HepG2 (cell line): ENCODE data around the gene RAD50. TPM values are rescaled to one million over a fixed set of nuclear protein-coding genes. Genes with fewer than 3 reads are reported as not detected.

ENCODE experiments used
- ATAC-seq: fragments of 200-7000 bp; cut with Tn5 transposase; 3 replicates; pipeline ENCODE4 v1.9.1; 2020; ENCODE audit warnings: mild to moderate bottlenecking, moderate library complexity
- BruUV-seq: library from RNA; stranded (reverse); fragments of 400-500 nt; replicated peaks from 2 replicates; lab custom pipeline; 2021; lab: Mats Ljungman, UMichigan
- CTCF ChIA-PET: fragments of 300-600 bp; formaldehyde crosslinking; extraction: SDS; loops from one replicate; lab custom pipeline; 2021; ENCODE audit warnings: low total read pairs, inconsistent platforms, low intra/inter-chr PET ratio; lab: Yijun Ruan, JAX
- POLR2A ChIA-PET: fragments of 350-600 bp; sonication (Branson Sonifier 250); formaldehyde crosslinking; loops from one replicate; lab custom pipeline; 2020; ENCODE audit warnings: antibody characterized with exemption, inconsistent platforms; lab: Yijun Ruan, JAX
- DNase-seq: peaks from one replicate; pipeline ENCODE4 v3.0.0-alpha.2; 2015; ENCODE audit warnings: low spot score
- FAIRE-seq: peaks from 3 replicates; lab custom pipeline; 2011; peaks lifted over from hg19 to GRCh38; lab: Jason Lieb, UNC
- H2AFZ ChIP-seq: one replicate; pipeline ENCODE4 v1.6.1; 2011; ENCODE audit warnings: low read length, inconsistent platforms
- H3K27ac ChIP-seq: fragments of 300-600 bp; 3 replicates; pipeline ENCODE4 v1.8.0; 2011; ENCODE audit warnings: mixed run types, mild to moderate bottlenecking, mixed read lengths, low read length, inconsistent platforms; ENCODE audit not compliant: insufficient read depth; ENCODE audit errors: extremely low read length
- H3K27me3 ChIP-seq, 2 experiments: fragments of 200-600 bp in 1 of 2; 2 replicates in 1 of 2; 3 replicates in 1 of 2; pipeline versions ENCODE4 v1.6.0 to v1.8.0; 2011; ENCODE audit warnings: low read length in 2 of 2, mild to moderate bottlenecking in 2 of 2, moderate library complexity in 2 of 2, inconsistent platforms in 1 of 2; ENCODE audit not compliant: insufficient read depth in 2 of 2, control insufficient read depth in 1 of 2
- H3K36me3 ChIP-seq, 2 experiments: fragments of 200-600 bp in 1 of 2; replicated peaks in 1 of 2; 2 replicates in 1 of 2; 3 replicates in 1 of 2; pipeline versions ENCODE4 v1.5.1 to v1.8.0; 2011; ENCODE audit warnings: low read length in 2 of 2, inconsistent platforms in 1 of 2; ENCODE audit not compliant: insufficient read depth in 2 of 2, control insufficient read depth in 1 of 2
- H3K4me1 ChIP-seq: 2 replicates; pipeline ENCODE4 v1.5.1; 2012; ENCODE audit warnings: low read length, inconsistent platforms; ENCODE audit not compliant: insufficient read depth
- H3K4me2 ChIP-seq: 2 replicates; pipeline ENCODE4 v1.6.0; 2011; ENCODE audit warnings: low read depth, low read length, inconsistent platforms
- H3K4me3 ChIP-seq, 3 experiments: fragments of 200-600 bp in 1 of 3; sonication (generic), shearing (Covaris generic) in 1 of 3; replicated peaks in 1 of 3; 2 replicates each; pipeline ENCODE4 v1.5.1; 2011 to 2016; ENCODE audit warnings: low read length in 3 of 3, inconsistent platforms in 2 of 3, low read depth in 2 of 3, mild to moderate bottlenecking in 2 of 3, control low read depth in 1 of 3, mixed read lengths in 1 of 3; ENCODE audit not compliant: insufficient read depth in 1 of 3
- H3K79me2 ChIP-seq: one replicate; pipeline ENCODE4 v1.6.1; 2011; ENCODE audit warnings: low read length, inconsistent platforms; ENCODE audit not compliant: insufficient read depth
- H3K9ac ChIP-seq: 2 replicates; pipeline ENCODE4 v1.6.0; 2011; ENCODE audit warnings: mild to moderate bottlenecking, low read depth, low read length, inconsistent platforms; ENCODE audit not compliant: insufficient read depth
- H3K9me3 ChIP-seq: 2 replicates; pipeline ENCODE4 v1.5.1; 2012; ENCODE audit warnings: mild to moderate bottlenecking, low read length
- H4K20me1 ChIP-seq: 2 replicates; pipeline ENCODE4 v1.6.0; 2011; ENCODE audit warnings: inconsistent platforms, mild to moderate bottlenecking, low read length, moderate library complexity; ENCODE audit not compliant: insufficient read depth
- HOMEZ ChIP-seq: IDR thresholded peaks from 2 replicates; pipeline ENCODE4 v1.6.1; 2016; ENCODE audit warnings: low read depth
- KLF9 ChIP-seq: IDR thresholded peaks from 2 replicates; pipeline ENCODE4 v1.6.1; 2016; ENCODE audit warnings: low read depth
- NCOA2 ChIP-seq: sonication (generic); formaldehyde crosslinking; IDR thresholded peaks from 2 replicates; pipeline ENCODE4 v1.8.0; 2022; ENCODE audit warnings: inconsistent platforms
- POLR2G ChIP-seq: fragments of 200-400 bp; formaldehyde crosslinking; IDR thresholded peaks from 2 replicates; pipeline ENCODE4 v1.6.1; 2018; ENCODE audit warnings: mild to moderate bottlenecking, low read depth, low read length, moderate library complexity
- SAFB2 ChIP-seq: sonication (generic); formaldehyde crosslinking; IDR thresholded peaks from 2 replicates; pipeline ENCODE4 v1.5.1; 2020; ENCODE audit warnings: missing genetic modification reagents, low read depth, mild to moderate bottlenecking, borderline replicate concordance
- TAF1 ChIP-seq: sonication (generic); formaldehyde crosslinking; IDR thresholded peaks from 2 replicates; pipeline ENCODE4 v1.4.0; 2020; ENCODE audit warnings: missing genetic modification reagents
- U2AF1 ChIP-seq: fragments of 200-400 bp; formaldehyde crosslinking; optimal IDR thresholded peaks from 2 replicates; pipeline ENCODE3; 2017; ENCODE audit warnings: mild to moderate bottlenecking, low read depth, low read length
- YY1 ChIP-seq: IDR thresholded peaks from 2 replicates; pipeline ENCODE4 v1.6.1; 2011; ENCODE audit warnings: low read length, low read depth, moderate library complexity, mild to moderate bottlenecking; ENCODE audit not compliant: insufficient read depth, insufficient replicate concordance
- ZC3H13 ChIP-seq: sonication (generic); formaldehyde crosslinking; IDR thresholded peaks from 2 replicates; pipeline ENCODE4 v1.8.1; 2023; ENCODE audit warnings: mild to moderate bottlenecking, missing genetic modification reagents, moderate library complexity
- ZNF264 ChIP-seq: sonication (generic); formaldehyde crosslinking; IDR thresholded peaks from 2 replicates; pipeline ENCODE4 v1.4.0; 2020; ENCODE audit warnings: missing genetic modification reagents
- ZNF713 ChIP-seq: sonication (generic); formaldehyde crosslinking; IDR thresholded peaks from 2 replicates; pipeline ENCODE4 v1.4.0; 2020; ENCODE audit warnings: mild to moderate bottlenecking, missing genetic modification reagents
- in situ Hi-C: cut with HindIII; loops from 2 replicates; pipeline ENCODE4 v1.10.0; 2017; ENCODE audit warnings: low pct_unique_long_range_greater_than_20kb; ENCODE audit not compliant: extremely low pct_ligation_motif_present
- intact Hi-C: fragments of 100-400 bp; cut with micrococcal nuclease; formaldehyde crosslinking; loops from one replicate; pipeline ENCODE4 v1.10.0; 2022; ENCODE audit not compliant: unreplicated experiment
- polyA plus RNA-seq, 8 experiments: library from polyadenylated mRNA; depleted of rRNA in 3 of 8; stranded (reverse) in 7 of 8; unstranded in 1 of 8; fragments of >200 nt; fragmentation: Illumina TruSeq in 4 of 8; extraction: Trizol in 4 of 8; gene quantifications; 2 replicates each; pipeline versions ENCODE4 v1.2.1 to v1.2.3, GENCODE V29; 2011 to 2016; ENCODE audit warnings: low read depth in 4 of 8, missing spikeins in 1 of 8, mixed read lengths in 1 of 8; ENCODE audit not compliant: insufficient read depth in 1 of 8
- total RNA-seq, 5 experiments: library from RNA; depleted of rRNA; stranded (reverse); fragments of >200 nt; fragmentation: Illumina TruSeq; extraction: Trizol; gene quantifications; 2 replicates each; pipeline ENCODE4 v1.2.3, GENCODE V29; 2016; ENCODE audit warnings: low read depth in 1 of 5

Gene RAD50
- total and polyA plus RNA-seq, 2 of the 13 experiments (the other 11 are each of a cell fraction or from before 2014, with no cell fraction given) = 19.2 to 23.4 TPM

DNA sequence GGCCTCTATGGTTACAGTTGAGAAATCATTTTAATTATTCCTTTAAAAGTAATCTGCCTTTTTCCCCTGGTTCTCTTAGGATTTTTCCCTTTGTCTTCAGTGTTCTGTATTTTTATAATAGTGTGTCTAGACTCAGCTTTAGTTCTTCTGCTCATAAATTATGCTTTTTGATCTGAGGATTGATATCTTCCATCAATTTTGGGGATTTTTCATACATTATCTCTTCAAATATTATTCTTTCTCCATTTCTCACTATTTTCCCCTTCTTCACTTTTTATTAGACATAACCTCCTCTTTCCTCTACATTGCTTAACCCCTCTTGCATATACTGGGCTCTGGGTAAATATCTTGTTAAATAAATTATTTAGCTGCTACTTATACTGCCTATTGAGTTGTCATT is 64.9 kb downstream of the RAD50 start:
- in situ Hi-C loops = no loop called here
- POLR2A ChIA-PET = no interaction called here

GRCh38 chr5:132622608-132623007 is 65.8 kb downstream of the RAD50 start:
- no TSS peak for BruUV-seq
- H3K4me1 ChIP-seq = peaks cover 13% of the 10 kb centered on the region
- peaks cover 0 to 24% of the 10 kb centered on the region in 2 experiments; a peak in 2 of 5 replicates for H3K36me3 ChIP-seq
- no peak overlapping the region for H2AFZ ChIP-seq
- in situ Hi-C loops = no loop called here
- TF ChIP-seq KLF9 (CRISPR knock-in tag) = no peak
- no peak for TF ChIP-seq YY1
- H3K9ac ChIP-seq = no peak overlapping the region
- ChIA-PET CTCF (no interaction called here), POLR2A (no interaction called here)
- H3K27me3 ChIP-seq = no peaks in the 10 kb centered on the region
- H3K4me2 ChIP-seq = no peak overlapping the region
- intact Hi-C loops = no loop called here
- DNase-seq = no peak
- H4K20me1 ChIP-seq = no peaks in the 10 kb centered on the region
- H3K9me3 ChIP-seq = no peaks in the 10 kb centered on the region
- ATAC-seq = no peak
- H3K4me3 ChIP-seq = no peak overlapping the region
- H3K79me2 ChIP-seq = no peaks in the 10 kb centered on the region
- no peak overlapping the region for H3K27ac ChIP-seq
- FAIRE-seq = no peak

More for the DNA sequence above, 64.9 kb downstream of the RAD50 start:
- ATAC-seq = no peak
- no peak for DNase-seq
- Histone ChIP-seq H3K27me3 (no peaks in the 10 kb centered on the region), H3K27ac (no peak overlapping the region), H3K79me2 (no peaks in the 10 kb centered on the region), H3K4me1 (peaks cover 13% of the 10 kb centered on the region), H3K4me2 (no peak overlapping the region), H3K36me3 (peaks cover 0 to 26% of the 10 kb centered on the region in 2 experiments; a peak in 2 of 5 replicates), H3K9me3 (no peaks in the 10 kb centered on the region), H4K20me1 (no peaks in the 10 kb centered on the region), H2AFZ (no peak overlapping the region), H3K4me3 (no peak overlapping the region), H3K9ac (no peak overlapping the region)
- CTCF ChIA-PET = no interaction called here
- intact Hi-C loops = no loop called here
- BruUV-seq = no TSS peak
- no peak for TF ChIP-seq HOMEZ (CRISPR knock-in tag)
- TF ChIP-seq U2AF1 = no peak
- no peak for TF ChIP-seq ZC3H13 (CRISPR knock-in tag)
- no peak for TF ChIP-seq TAF1
- TF ChIP-seq POLR2G = no peak
- no peak for TF ChIP-seq SAFB2 (CRISPR knock-in tag)
- TF ChIP-seq ZNF264 (CRISPR knock-in tag) = no peak
- TF ChIP-seq ZNF713 = no peak
- TF ChIP-seq NCOA2 (CRISPR knock-in tag) = no peak
- no peak for FAIRE-seq
